ENCODE data around the gene CRABP1. TPM values are rescaled to one million over a fixed set of nuclear protein-coding genes. Genes with fewer than 3 reads are reported as not detected.

The CRABP1 gene
- total RNA-seq, 6 experiments from 2014 or later, result not detected

DNA sequence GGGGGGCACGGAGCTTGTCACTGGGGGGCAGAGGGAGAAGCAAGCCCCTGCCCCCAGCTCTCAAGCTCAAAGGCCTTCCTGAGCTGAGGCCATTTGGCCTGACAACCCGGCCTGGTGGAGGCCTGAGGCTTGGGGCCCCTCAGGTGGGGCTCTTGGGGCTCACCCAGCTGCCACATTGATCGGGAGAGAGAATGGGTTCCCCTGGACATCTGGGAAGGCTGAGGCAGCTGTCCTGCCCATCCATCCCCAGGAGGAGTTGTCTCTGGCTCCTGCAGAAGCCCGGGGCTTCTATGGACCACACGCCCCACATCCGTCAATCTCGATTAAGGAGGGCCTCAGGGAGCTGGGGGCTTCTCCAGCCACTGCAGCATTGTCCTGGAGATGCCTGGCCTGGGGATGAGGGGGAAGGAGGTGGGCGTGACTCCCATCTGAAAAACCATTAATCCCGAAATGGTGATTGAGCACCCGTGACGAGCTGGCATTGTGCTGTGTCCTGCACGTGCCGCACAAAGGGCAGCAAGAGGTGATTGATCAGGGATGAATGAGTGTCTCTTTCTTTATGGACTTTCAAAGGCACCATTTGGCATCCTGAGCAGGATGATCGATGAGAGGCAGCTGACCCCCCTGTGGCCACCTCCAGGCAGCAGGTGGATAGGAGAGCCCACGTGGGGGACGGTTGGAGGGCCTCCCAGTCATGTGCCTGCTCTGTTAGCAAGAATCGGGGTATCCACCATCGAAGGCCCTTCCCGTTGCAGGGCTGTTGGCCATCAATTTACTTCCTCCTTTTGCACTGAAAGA lies 17.2 kb upstream of the CRABP1 start:
- intact Hi-C loops (cut with DNase I), result no loop called here
- no peaks in the 10 kb centered on the region for H3K9me3 ChIP-seq
- TF ChIP-seq, protein P1, sequence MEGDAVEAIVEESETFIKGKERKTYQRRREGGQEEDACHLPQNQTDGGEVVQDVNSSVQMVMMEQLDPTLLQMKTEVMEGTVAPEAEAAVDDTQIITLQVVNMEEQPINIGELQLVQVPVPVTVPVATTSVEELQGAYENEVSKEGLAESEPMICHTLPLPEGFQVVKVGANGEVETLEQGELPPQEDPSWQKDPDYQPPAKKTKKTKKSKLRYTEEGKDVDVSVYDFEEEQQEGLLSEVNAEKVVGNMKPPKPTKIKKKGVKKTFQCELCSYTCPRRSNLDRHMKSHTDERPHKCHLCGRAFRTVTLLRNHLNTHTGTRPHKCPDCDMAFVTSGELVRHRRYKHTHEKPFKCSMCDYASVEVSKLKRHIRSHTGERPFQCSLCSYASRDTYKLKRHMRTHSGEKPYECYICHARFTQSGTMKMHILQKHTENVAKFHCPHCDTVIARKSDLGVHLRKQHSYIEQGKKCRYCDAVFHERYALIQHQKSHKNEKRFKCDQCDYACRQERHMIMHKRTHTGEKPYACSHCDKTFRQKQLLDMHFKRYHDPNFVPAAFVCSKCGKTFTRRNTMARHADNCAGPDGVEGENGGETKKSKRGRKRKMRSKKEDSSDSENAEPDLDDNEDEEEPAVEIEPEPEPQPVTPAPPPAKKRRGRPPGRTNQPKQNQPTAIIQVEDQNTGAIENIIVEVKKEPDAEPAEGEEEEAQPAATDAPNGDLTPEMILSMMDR (IDR thresholded peaks at IDR 0.05), result no peak
- no peak for TF ChIP-seq POLR2A (IDR thresholded peaks at IDR 0.05)
- H3K4me1 ChIP-seq, result peaks cover 0 to 6% (median 0%) of the 10 kb centered on the region in 4 donors
- 61% methylated on average over 5 of the region's 19 CpGs for WGBS (ENCODE audit: insufficient coverage, low coverage, low lambda C conversion rate, missing lambda C conversion rate)
- H3K36me3 ChIP-seq, result no peaks in the 10 kb centered on the region
- H3K4me3 ChIP-seq, result no peak overlapping the region
- no peak overlapping the region for H3K27ac ChIP-seq
- DNase-seq (peak in 1 of 3 donors; percentile 41), ATAC-seq (no peak)
- no peaks in the 10 kb centered on the region for H3K27me3 ChIP-seq

DNA sequence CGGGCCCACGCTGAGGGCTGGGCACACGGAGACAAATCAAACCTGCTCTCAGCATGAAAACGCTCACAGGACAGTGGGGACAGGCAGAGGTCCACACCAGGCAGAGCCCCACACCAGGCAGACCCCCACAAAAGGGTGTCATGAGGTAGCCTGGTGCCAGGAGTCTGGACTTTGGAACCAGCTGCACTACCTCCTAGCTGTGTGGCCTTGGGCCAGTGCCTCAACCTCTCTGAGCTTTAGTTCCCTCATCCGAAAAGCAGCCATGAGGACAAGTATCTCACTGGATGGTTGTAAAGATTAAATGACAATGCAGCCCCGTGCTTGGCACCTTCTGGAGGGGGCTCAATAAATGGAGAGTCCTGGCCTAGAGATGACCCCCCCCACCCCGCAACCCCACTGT lies 16.5 kb upstream of the CRABP1 start:
- 70% methylated on average over 2 of the region's 7 CpGs for WGBS (ENCODE audit: insufficient coverage, low coverage, low lambda C conversion rate, missing lambda C conversion rate)

DNA sequence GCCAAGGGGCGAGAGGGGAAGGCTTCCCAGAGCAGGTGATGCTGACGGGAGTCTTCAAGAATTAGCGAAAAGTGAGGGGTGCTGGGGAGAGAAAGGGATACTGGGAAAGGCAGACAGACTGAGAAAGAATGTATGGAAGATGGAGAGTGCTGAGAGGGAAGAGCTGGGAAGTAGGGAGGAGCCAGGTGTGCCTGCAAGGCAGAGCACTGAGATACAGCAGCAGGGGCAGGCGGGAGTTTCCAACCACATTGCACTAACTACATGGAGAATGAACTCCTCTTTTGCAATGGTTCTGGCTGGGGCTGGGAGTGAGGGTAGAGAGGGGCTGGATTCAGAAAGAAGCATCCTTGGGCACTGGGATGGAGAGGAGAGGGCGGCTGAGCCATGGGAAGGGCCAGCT lies 16.0 kb upstream of the CRABP1 start:
- Histone ChIP-seq H3K36me3 (no peaks in the 10 kb centered on the region), H3K4me3 (no peak overlapping the region), H3K27ac (no peak overlapping the region), H3K9me3 (no peaks in the 10 kb centered on the region), H3K4me1 (peaks cover 0 to 6% (median 0%) of the 10 kb centered on the region in 4 donors), H3K27me3 (no peaks in the 10 kb centered on the region)
- WGBS (ENCODE audit: insufficient coverage, low coverage, low lambda C conversion rate, missing lambda C conversion rate), result 80% methylated on average over 2 of the region's 5 CpGs
- DNase-seq (no peak), ATAC-seq (no peak)
- TF ChIP-seq POLR2A (IDR thresholded peaks at IDR 0.05), result no peak
- TF ChIP-seq, protein P1 (IDR thresholded peaks at IDR 0.05), result no peak
- intact Hi-C loops (cut with DNase I), result no loop called here

More for the DNA sequence above, 16.5 kb upstream of the CRABP1 start:
- Histone ChIP-seq H3K4me1 (peaks cover 0 to 6% (median 0%) of the 10 kb centered on the region in 4 donors), H3K9me3 (no peaks in the 10 kb centered on the region), H3K4me3 (no peak overlapping the region), H3K36me3 (no peaks in the 10 kb centered on the region), H3K27me3 (no peaks in the 10 kb centered on the region), H3K27ac (no peak overlapping the region)
- no peak for ATAC-seq
- intact Hi-C loops (cut with DNase I), result no loop called here
- no peak for DNase-seq
- TF ChIP-seq, protein P1 (IDR thresholded peaks at IDR 0.05), result no peak
- TF ChIP-seq POLR2A (IDR thresholded peaks at IDR 0.05), result no peak

DNA sequence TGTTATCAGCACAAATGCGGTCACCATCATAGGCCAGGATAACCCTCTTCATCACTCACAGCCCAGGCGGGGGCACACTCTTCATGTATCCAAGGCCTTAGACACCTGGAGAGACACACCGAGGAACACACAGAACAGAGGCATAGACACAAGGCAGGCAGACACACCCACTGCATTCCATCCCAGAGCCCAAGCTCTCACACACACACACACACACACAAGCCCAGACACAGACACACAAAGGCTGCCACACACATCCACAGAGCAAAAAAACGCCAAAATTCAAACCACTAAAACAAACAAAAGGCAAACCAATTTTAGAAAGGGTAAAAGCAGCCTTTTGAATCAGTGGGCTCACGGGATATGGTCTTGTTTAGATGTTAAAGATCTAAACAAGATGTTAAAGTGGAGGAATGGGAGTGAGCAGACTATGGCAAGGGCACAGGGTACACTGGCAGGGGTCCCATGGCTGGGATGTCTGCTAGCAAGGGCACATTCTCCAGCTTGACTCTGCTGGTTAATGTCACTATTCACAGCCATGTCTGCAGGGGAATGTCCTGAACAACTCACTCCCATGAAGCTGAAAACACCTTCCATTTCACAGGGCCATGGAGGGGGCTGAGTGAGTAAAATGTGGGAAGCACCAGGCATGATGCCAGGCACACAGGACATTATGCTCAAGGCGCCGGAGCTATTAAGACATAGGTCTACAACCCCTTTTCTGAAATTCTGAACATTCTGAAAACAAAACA lies 14.9 kb upstream of the CRABP1 start:
- H3K4me1 ChIP-seq, result peaks cover 0 to 6% (median 0%) of the 10 kb centered on the region in 4 donors
- no peaks in the 10 kb centered on the region for H3K9me3 ChIP-seq
- DNase-seq, result no peak
- no peaks in the 10 kb centered on the region for H3K27me3 ChIP-seq
- 85% methylated on average over 3 of the region's 7 CpGs for WGBS (ENCODE audit: insufficient coverage, low coverage, low lambda C conversion rate, missing lambda C conversion rate)
- TF ChIP-seq, protein P1 (IDR thresholded peaks at IDR 0.05), result no peak
- TF ChIP-seq POLR2A (IDR thresholded peaks at IDR 0.05), result no peak
- H3K36me3 ChIP-seq, result no peaks in the 10 kb centered on the region
- intact Hi-C loops (cut with DNase I), result no loop called here
- H3K27ac ChIP-seq, result no peak overlapping the region
- no peak for ATAC-seq
- no peak overlapping the region for H3K4me3 ChIP-seq

Measured in right lobe of liver (tissue), 6 donors.